Measurements from ENCODE around the gene MAP4K4. TPM values are rescaled to one million over a fixed set of nuclear protein-coding genes. Genes with fewer than 3 reads are reported as not detected.

MAP4K4 gene
- total RNA-seq, 1 donor from 2014 or later, result 48.0 TPM

DNA sequence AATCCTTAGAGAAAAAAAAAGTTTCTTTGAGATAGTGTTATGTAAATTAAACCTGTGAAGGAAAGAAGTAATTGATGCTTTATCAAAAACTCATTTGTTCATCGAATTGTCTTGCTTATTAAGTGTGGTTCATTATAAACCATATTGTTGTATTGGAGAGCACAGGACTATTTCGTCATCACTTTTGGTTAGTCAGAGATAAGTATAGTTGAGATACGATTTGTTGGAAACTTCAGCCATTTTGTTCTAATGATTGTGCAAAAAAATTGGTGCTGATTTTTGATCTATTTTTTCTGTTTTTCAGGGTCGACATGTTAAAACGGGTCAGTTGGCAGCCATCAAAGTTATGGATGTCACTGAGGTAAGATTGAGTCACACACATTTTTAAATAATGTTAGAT, 92.9 kb downstream of the MAP4K4 start:
- peak overlapping the region; percentile 60 to 68 for H3K27ac ChIP-seq

GRCh38 chr2:101790857-101791256, 93.3 kb downstream of the MAP4K4 start:
- TF ChIP-seq CTCF (IDR thresholded peaks at IDR 0.05), result no peak
- H3K27me3 ChIP-seq, result no peaks in the 10 kb centered on the region
- peaks cover 0 to 24% of the 10 kb centered on the region in 2 donors for H3K4me1 ChIP-seq
- intact Hi-C loops (cut with DNase I), result no loop called here
- no peak overlapping the region for H3K4me3 ChIP-seq
- no peaks in the 10 kb centered on the region for H3K9me3 ChIP-seq
- H3K27ac ChIP-seq, result peak overlapping the region; percentile 60 to 68
- H3K36me3 ChIP-seq, result no peaks in the 10 kb centered on the region
- no peak for DNase-seq (ENCODE audit: low spot score in 2 of 2)

More for the DNA sequence above, 92.9 kb downstream of the MAP4K4 start:
- Histone ChIP-seq H3K4me3 (no peak overlapping the region), H3K9me3 (no peaks in the 10 kb centered on the region), H3K4me1 (peaks cover 0 to 23% of the 10 kb centered on the region in 2 donors), H3K36me3 (no peaks in the 10 kb centered on the region), H3K27me3 (no peaks in the 10 kb centered on the region)
- intact Hi-C loops (cut with DNase I), result no loop called here
- no peak for TF ChIP-seq CTCF (IDR thresholded peaks at IDR 0.05)
- DNase-seq (ENCODE audit: low spot score in 2 of 2), result no peak

- no peak for TF ChIP-seq CTCF (IDR thresholded peaks at IDR 0.05)
- H3K36me3 ChIP-seq, result no peaks in the 10 kb centered on the region
- H3K27ac ChIP-seq, result peak overlapping the region in 1 of 2 donors; percentile 19
- H3K9me3 ChIP-seq, result no peaks in the 10 kb centered on the region
- H3K27me3 ChIP-seq, result no peaks in the 10 kb centered on the region
- no peak overlapping the region for H3K4me3 ChIP-seq
- peaks cover 0 to 24% of the 10 kb centered on the region in 2 donors for H3K4me1 ChIP-seq
- no peak for DNase-seq (ENCODE audit: low spot score in 2 of 2)
- intact Hi-C loops (cut with DNase I), result no loop called here
These were observed 94.7 kb downstream of the MAP4K4 start for GRCh38 chr2:101792208-101792607.

DNA sequence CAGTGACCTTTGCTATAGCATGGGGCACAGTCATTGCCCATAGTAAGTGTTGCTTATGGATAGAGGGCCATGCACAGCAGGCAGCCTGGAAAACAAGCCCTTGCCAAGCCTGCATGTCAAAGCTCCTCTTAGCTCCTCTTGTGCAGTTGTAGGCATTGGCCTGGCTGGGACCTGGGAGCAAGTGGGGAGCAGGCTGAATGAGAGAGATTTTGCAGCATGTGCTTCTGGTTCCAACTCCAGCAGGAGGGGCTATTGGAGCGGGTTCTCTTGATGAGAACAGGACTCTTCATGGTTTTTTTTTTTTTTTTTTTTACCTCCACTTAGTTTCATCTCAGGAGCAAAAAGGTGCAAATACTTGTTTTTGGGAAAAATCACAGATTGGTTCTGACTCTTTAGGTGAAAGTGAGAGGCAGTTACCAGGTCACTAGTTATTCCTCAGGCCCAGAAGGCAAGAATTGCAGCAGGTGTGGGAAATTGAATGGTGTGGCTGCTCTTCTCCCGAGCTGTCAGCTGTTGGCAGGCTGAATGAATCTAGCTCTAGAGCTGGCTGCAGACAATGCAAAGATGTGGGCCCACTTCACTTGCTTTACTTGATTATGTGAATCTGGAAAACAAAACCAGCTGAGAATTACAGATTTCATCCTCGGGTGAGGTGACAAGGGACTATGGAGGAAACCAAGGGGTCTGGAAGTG, 95.9 kb downstream of the MAP4K4 start:
- peaks cover 0 to 24% of the 10 kb centered on the region in 2 donors for H3K4me1 ChIP-seq
- no peak overlapping the region for H3K27ac ChIP-seq
- TF ChIP-seq CTCF (IDR thresholded peaks at IDR 0.05), result no peak

DNA sequence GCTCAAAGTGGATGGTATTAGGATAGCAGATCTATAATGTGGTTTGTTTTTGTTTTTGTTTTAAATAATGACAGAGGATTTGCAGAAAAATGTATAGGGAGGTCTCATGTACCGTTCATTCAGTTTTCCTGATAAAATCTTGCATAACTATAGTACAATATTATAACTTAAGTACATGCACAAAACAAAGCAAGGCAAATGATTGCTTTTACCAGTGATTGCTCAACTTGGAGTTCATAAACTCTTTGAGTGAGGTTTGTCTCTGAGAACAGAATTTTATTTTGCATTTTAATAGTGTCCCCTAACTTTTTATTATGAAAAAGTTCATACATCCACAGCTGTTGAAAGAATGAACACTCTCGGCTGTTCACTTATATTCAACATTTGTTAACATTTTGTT, 96.6 kb downstream of the MAP4K4 start:
- intact Hi-C loops (cut with DNase I), result no loop called here
- no peak for DNase-seq (ENCODE audit: low spot score in 2 of 2)
- Histone ChIP-seq H3K4me1 (peaks cover 0 to 24% of the 10 kb centered on the region in 2 donors), H3K27ac (no peak overlapping the region), H3K27me3 (no peaks in the 10 kb centered on the region), H3K36me3 (no peaks in the 10 kb centered on the region), H3K9me3 (no peaks in the 10 kb centered on the region), H3K4me3 (no peak overlapping the region)
- no peak for TF ChIP-seq CTCF (IDR thresholded peaks at IDR 0.05)

More for the DNA sequence above, 95.9 kb downstream of the MAP4K4 start:
- H3K9me3 ChIP-seq, result no peaks in the 10 kb centered on the region
- no peak for DNase-seq (ENCODE audit: low spot score in 2 of 2)
- H3K27me3 ChIP-seq, result no peaks in the 10 kb centered on the region
- no peaks in the 10 kb centered on the region for H3K36me3 ChIP-seq
- no peak overlapping the region for H3K4me3 ChIP-seq
- intact Hi-C loops (cut with DNase I), result no loop called here
